Subcutaneous abdominal adipose tissue (tissue), 5 donors: ENCODE measurements around the gene SIN3B.

Experiments
- H3K27ac ChIP-seq: one replicate; pipeline ENCODE4 v1.7.0; 2013; ENCODE audit warnings: low read depth, mild to moderate bottlenecking, inconsistent platforms, low read length, moderate library complexity
- H3K27me3 ChIP-seq, 5 donors: one replicate each; pipeline ENCODE4 v1.7.0; 2013; ENCODE audit warnings: low read length in 5 of 5, inconsistent platforms in 1 of 5; ENCODE audit not compliant: control insufficient read depth in 5 of 5, insufficient read depth in 4 of 5
- H3K36me3 ChIP-seq, 5 donors: one replicate each; pipeline ENCODE4 v1.7.0; 2013; ENCODE audit warnings: low read length in 5 of 5; ENCODE audit not compliant: control insufficient read depth in 5 of 5, insufficient read depth in 5 of 5
- H3K4me1 ChIP-seq, 5 donors: one replicate each; pipeline ENCODE4 v1.7.0; 2013; ENCODE audit warnings: low read length in 5 of 5, mild to moderate bottlenecking in 3 of 5, moderate library complexity in 1 of 5; ENCODE audit not compliant: control insufficient read depth in 5 of 5, insufficient read depth in 5 of 5
- H3K4me3 ChIP-seq, 5 donors: one replicate each; pipeline ENCODE4 v1.7.0; 2013; ENCODE audit warnings: low read length in 5 of 5, low read depth in 1 of 5
- H3K9ac ChIP-seq, 5 donors: one replicate each; pipeline ENCODE4 v1.7.0; 2013; ENCODE audit warnings: low read length in 5 of 5, mild to moderate bottlenecking in 4 of 5, moderate library complexity in 3 of 5
- H3K9me3 ChIP-seq, 5 donors: one replicate each; pipeline ENCODE4 v1.7.0; 2013; ENCODE audit warnings: low read length in 5 of 5; ENCODE audit not compliant: control insufficient read depth in 5 of 5
- donor health status: healthy.
- donor health status: healthy.
- donor health status: healthy.
- donor health status: healthy.
- donor health status: healthy.

The SIN3B gene

DNA sequence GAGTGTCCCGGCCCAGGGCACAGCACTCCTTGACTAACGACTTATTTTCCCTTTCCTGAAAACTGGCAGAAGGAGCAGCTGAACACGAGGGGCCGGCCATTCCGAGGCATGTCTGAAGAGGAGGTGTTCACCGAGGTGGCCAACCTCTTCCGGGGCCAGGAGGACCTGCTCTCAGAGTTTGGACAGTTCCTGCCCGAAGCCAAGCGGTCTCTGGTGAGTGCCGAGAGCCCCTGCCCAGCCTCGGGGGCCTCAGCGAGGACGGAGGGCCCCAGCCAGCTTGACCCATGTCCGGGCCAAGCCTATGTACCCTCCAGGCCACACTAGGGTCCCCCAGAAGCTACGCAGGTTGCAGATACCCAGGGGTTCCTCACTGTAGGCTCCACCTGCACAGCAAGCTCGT lies 17.7 kb downstream of the SIN3B start:
- Histone ChIP-seq H3K36me3 (peaks cover 3 to 99% (median 84%) of the 10 kb centered on the region in 5 donors), H3K9me3 (no peaks in the 10 kb centered on the region), H3K27me3 (no peaks in the 10 kb centered on the region), H3K4me1 (peaks cover 0 to 11% (median 5%) of the 10 kb centered on the region in 5 donors), H3K27ac (no peak overlapping the region), H3K9ac (no peak overlapping the region), H3K4me3 (no peak overlapping the region)

DNA sequence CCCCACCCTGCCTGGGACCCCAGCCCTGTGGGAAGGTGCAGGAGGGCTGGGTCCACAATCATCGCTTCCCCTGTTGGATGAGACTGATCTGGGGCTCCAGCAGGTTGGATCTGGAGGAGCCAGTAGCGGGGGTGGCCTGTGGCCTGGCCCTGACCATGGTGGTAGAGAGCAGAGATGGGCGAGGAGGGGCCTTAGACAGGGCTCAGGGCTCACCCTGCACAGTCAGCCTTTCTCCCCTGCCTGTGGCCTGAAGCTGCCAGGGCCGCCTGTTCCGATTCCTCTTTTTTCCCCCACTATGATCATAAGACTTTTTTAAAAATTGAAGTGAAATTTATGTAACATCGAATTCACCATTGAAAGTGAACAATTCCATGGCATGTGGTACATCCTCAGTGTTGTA lies 18.2 kb downstream of the SIN3B start:
- Histone ChIP-seq H3K9ac (no peak overlapping the region), H3K9me3 (no peaks in the 10 kb centered on the region), H3K27me3 (no peaks in the 10 kb centered on the region), H3K4me3 (no peak overlapping the region), H3K27ac (no peak overlapping the region), H3K36me3 (peaks cover 3 to 99% (median 86%) of the 10 kb centered on the region in 5 donors), H3K4me1 (peaks cover 0 to 11% (median 5%) of the 10 kb centered on the region in 5 donors)

DNA sequence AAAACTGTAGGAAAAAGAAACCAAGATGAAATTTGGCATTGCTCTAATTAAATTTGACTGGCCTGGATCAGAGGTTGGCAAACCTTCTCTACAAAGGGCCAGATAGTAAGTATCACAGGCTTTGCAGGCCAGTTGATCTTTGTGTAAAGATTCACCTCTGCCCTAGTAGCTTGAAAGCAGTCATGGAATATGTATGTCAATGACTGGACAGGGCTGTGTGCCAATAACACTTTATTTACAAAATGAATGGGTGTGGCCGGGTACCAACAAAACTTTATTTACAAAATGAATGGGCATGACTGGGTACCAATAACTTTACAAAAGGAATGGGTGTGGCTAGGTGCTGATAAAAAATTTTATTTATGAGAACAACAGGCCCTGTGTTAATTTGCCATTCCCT lies 20.0 kb downstream of the SIN3B start:
- no peaks in the 10 kb centered on the region for H3K27me3 ChIP-seq
- no peak overlapping the region for H3K9ac ChIP-seq
- no peak overlapping the region for H3K27ac ChIP-seq
- H3K4me3 ChIP-seq = no peak overlapping the region
- H3K9me3 ChIP-seq = no peaks in the 10 kb centered on the region
- H3K4me1 ChIP-seq = peaks cover 0 to 11% (median 5%) of the 10 kb centered on the region in 5 donors
- peaks cover 3 to 99% (median 88%) of the 10 kb centered on the region in 5 donors for H3K36me3 ChIP-seq

DNA sequence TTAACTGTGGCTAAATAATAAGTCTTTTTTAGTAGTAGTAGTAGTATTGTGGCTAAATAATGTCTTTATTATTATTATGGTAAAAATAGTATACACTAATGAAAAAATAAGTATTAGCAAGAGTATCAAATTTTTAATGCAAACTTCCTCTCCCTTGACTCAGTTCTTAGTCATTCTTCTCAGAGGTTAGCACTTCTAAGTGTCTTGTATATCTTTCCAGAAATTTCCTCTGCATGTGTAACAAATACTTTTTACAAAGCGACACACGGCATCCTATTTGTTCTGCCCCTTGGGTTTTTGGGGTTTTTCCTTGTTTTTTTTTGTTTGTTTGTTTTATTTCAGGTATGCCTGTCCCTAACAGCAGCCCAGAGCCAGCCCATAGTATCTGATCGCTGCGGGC lies 20.9 kb downstream of the SIN3B start:
- Histone ChIP-seq H3K27ac (no peak overlapping the region), H3K4me1 (peaks cover 0 to 11% (median 5%) of the 10 kb centered on the region in 5 donors), H3K4me3 (no peak overlapping the region), H3K9me3 (no peaks in the 10 kb centered on the region), H3K36me3 (peaks cover 8 to 99% (median 88%) of the 10 kb centered on the region in 5 donors), H3K27me3 (no peaks in the 10 kb centered on the region), H3K9ac (no peak overlapping the region)

DNA sequence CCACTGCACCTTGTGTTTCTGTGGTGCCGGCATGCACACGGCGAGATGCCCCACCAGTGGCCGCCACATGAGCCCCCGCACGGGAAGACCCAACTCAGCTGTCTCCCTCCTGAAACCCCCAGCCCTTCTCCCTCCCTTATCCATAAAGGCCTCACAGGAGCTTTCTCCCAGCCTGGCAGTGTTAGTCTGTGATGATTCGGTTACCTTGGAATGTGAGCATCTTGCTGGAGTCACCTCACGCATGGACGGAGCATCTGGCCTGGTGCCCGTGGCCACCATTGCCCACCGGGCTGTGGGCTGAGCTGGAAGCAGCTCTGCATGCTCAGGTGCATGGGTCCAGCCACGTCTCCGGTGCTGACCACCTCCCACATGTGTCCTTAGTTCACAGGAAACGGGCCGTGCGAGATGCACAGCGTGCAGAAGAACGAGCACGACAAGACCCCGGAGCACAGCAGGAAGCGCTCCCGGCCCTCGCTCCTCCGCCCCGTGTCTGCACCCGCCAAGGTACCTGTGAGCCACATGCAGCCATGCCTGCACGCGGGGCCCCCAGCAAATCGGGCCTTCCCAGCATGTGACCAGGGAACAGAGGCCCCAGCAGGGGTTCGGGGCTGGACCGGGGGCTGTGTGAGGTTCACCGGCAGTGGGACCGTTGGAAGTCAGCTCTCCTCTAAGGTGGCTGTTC lies 22.0 kb downstream of the SIN3B start:
- Histone ChIP-seq H3K9ac (no peak overlapping the region), H3K27ac (no peak overlapping the region), H3K4me1 (peaks cover 0 to 11% (median 5%) of the 10 kb centered on the region in 5 donors), H3K9me3 (no peaks in the 10 kb centered on the region), H3K36me3 (peaks cover 8 to 97% (median 87%) of the 10 kb centered on the region in 5 donors), H3K27me3 (no peaks in the 10 kb centered on the region), H3K4me3 (no peak overlapping the region)

DNA sequence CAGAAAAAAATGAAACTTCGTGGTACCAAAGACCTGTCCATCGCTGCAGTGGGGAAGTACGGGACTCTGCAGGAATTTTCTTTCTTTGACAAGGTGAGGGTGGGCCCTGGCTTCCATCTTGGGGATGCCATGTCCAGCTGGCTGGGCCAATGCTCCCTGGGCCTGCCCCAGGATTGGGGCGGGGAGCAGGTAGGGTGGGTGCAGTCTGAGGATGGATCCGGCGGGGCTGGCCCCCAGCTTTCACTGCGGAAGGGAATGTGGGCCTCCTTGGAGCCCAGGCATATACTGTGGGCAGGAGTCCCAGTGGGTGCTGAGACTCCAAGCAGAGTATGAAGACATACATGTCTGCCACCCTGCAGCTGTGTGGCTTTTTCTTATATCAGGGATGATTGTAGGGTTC lies 23.9 kb downstream of the SIN3B start:
- Histone ChIP-seq H3K36me3 (peaks cover 8 to 92% (median 74%) of the 10 kb centered on the region in 5 donors), H3K4me3 (no peak overlapping the region), H3K9me3 (no peaks in the 10 kb centered on the region), H3K27me3 (no peaks in the 10 kb centered on the region), H3K9ac (no peak overlapping the region), H3K4me1 (peaks cover 0 to 6% (median under 1%) of the 10 kb centered on the region in 5 donors), H3K27ac (no peak overlapping the region)

DNA sequence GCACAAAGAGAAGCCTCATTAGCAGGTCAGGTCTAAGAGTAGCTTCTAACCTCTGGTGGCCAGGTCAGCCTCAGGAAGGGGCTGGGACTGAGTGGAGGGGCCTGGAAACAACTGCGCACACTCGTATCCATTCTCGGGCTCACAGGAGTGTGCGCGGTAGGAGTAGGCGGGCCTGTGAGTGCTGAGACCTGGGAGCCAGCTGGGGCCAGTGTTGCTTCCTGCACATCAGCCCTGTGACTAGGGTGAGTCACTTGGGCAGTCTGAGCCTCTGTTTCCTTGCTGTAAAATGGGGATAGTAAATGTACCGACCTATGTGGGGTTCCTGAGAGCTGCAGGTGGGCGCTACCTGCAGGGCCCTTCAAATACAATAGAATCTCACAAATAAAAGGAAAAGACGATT lies 26.9 kb downstream of the SIN3B start:
- Histone ChIP-seq H3K27ac (no peak overlapping the region), H3K36me3 (peaks cover 8 to 84% (median 65%) of the 10 kb centered on the region in 5 donors)

DNA sequence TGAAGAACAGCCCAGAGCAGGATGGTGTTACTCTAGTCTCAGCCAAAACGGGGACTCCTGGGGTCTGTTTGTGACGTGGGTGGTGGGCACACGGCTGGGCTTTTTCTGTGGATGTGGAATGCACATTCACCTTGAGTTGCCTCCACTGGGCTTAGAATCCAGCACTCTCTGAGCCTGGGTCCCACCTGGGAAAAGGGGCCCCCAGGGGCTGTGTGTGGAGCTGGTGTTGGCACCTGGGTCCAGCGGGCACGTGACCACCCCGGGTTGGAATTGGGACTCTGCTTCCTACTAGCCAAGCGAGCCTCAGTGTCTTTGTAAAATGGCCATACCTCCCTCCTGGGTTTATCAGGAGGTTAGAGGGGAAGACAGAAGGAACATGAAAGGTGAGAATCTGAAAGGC lies 30.4 kb downstream of the SIN3B start:
- H3K4me3 ChIP-seq = no peak overlapping the region
- H3K9me3 ChIP-seq = no peaks in the 10 kb centered on the region
- H3K9ac ChIP-seq = no peak overlapping the region
- no peak overlapping the region for H3K27ac ChIP-seq
- peaks cover 10 to 77% (median 59%) of the 10 kb centered on the region in 5 donors for H3K36me3 ChIP-seq
- H3K4me1 ChIP-seq = peaks cover 0 to 3% (median 0%) of the 10 kb centered on the region in 5 donors
- no peaks in the 10 kb centered on the region for H3K27me3 ChIP-seq

More for the DNA sequence above, 26.9 kb downstream of the SIN3B start:
- Histone ChIP-seq H3K4me3 (no peak overlapping the region), H3K9me3 (no peaks in the 10 kb centered on the region), H3K9ac (no peak overlapping the region), H3K4me1 (peaks cover 0 to 3% (median 0%) of the 10 kb centered on the region in 5 donors), H3K27me3 (no peaks in the 10 kb centered on the region)

DNA sequence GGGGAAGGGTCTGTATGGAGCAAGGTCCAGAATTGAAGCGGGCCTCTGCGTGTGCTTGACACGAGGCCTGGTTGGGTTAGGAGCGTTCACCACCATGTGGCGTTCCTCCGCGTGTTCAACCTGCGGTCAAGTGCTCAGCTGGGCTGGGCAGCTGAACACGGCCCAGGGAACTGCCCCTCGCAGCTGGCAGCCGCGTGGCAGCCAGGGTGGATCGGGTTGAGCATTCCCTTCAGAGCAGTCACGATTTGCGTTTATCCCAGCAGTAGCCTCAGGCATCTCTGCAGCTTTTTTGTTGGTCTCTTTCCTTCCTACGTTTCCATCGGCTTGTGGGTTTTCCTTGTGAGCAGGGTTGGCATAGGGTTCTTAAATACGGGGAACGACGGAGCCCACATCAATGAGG lies 30.9 kb downstream of the SIN3B start:
- no peaks in the 10 kb centered on the region for H3K9me3 ChIP-seq
- no peaks in the 10 kb centered on the region for H3K27me3 ChIP-seq
- peaks cover 7 to 75% (median 56%) of the 10 kb centered on the region in 5 donors for H3K36me3 ChIP-seq
- H3K4me3 ChIP-seq = no peak overlapping the region
- H3K27ac ChIP-seq = no peak overlapping the region
- H3K4me1 ChIP-seq = peaks cover 0 to 3% (median 0%) of the 10 kb centered on the region in 5 donors
- H3K9ac ChIP-seq = no peak overlapping the region

DNA sequence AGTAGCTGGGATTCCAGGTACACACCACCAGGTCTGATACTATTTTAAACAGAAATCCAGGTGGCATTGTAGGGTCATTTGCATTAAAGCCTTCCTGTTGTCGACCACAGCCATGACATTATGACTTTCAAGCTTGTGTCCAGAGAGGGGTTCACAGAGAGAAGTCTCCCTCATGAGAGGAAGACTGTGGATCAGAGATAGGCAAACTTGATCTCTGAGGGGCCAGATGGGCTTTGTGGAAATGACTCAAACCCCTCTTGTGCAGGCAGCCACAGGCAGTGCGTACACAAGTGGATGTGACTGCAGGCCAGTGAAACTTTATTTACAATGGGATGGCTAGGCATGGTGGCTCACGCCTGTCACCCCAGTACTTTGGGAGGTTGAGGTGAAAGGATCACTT lies 31.8 kb downstream of the SIN3B start:
- Histone ChIP-seq H3K27me3 (no peaks in the 10 kb centered on the region), H3K36me3 (peaks cover 10 to 76% (median 59%) of the 10 kb centered on the region in 5 donors), H3K9me3 (no peaks in the 10 kb centered on the region), H3K9ac (no peak overlapping the region), H3K27ac (no peak overlapping the region), H3K4me1 (peaks cover 0 to 3% (median 0%) of the 10 kb centered on the region in 5 donors), H3K4me3 (no peak overlapping the region)
